Vagina (tissue), 2 donors: ENCODE measurements around the gene MRPL52. TPM values are rescaled to one million over a fixed set of nuclear protein-coding genes. Genes with fewer than 3 reads are reported as not detected.

Experiments
- DNase-seq, 2 donors: peaks; one replicate each; pipeline ENCODE4 v3.0.0-alpha.2; 2017; ENCODE audit errors: extremely low spot score in 2 of 2
- H3K27ac ChIP-seq: fragments of 200-600 bp; sonication (generic); one replicate; pipeline ENCODE4 v1.5.1; 2019
- H3K27me3 ChIP-seq: fragments of 200-600 bp; sonication (generic); one replicate; pipeline ENCODE4 v1.5.1; 2019
- H3K36me3 ChIP-seq, 2 donors: fragments of 200-600 bp; sonication (generic); one replicate each; pipeline ENCODE4 v1.5.1; 2017 to 2019
- H3K4me1 ChIP-seq: fragments of 200-600 bp; sonication (generic); one replicate; pipeline ENCODE4 v1.5.1; 2019
- H3K4me3 ChIP-seq, 2 donors: fragments of 200-600 bp; sonication (generic); 1 replicate in 1 of 2; 2 replicates in 1 of 2; pipeline ENCODE4 v1.5.1; 2016 to 2019
- H3K9me3 ChIP-seq: fragments of 200-600 bp; sonication (generic); one replicate; pipeline ENCODE4 v1.5.1; 2019
- CTCF ChIP-seq, 3 experiments: fragments of 450-650 bp in 2 of 3; fragments of 200-600 bp in 1 of 3; sonication (generic) in 1 of 3; IDR thresholded peaks; one replicate each; pipeline ENCODE4 v1.5.1; 2017 to 2019; ENCODE audit warnings: antibody characterized with exemption in 3 of 3, mild to moderate bottlenecking in 2 of 3, moderate library complexity in 2 of 3
- POLR2A ChIP-seq, 2 donors: fragments of 450-650 bp; IDR thresholded peaks; one replicate each; pipeline ENCODE4 v1.6.1; 2017; ENCODE audit warnings: antibody characterized with exemption in 2 of 2, mild to moderate bottlenecking in 2 of 2, moderate library complexity in 2 of 2
- POLR2AphosphoS5 ChIP-seq, 2 donors: sonication (generic); formaldehyde crosslinking; IDR thresholded peaks; one replicate each; pipeline ENCODE4 v1.9.0; 2017; ENCODE audit warnings: antibody characterized with exemption in 2 of 2, mild to moderate bottlenecking in 2 of 2, low read depth in 1 of 2; ENCODE audit not compliant: insufficient read depth in 1 of 2
- intact Hi-C: fragments of 100-400 bp; cut with DNase I; formaldehyde crosslinking; loops from one replicate; pipeline ENCODE4 v1.15.1; 2023
- total RNA-seq: library from RNA; depleted of rRNA; stranded (reverse); fragments of >200 nt; gene quantifications from one replicate; pipeline ENCODE4 v1.2.3, GENCODE V29; 2016

The MRPL52 gene
- total RNA-seq, 1 donor from 2014 or later: 68.0 TPM

- Histone ChIP-seq H3K27me3 (no peaks in the 10 kb centered on the region), H3K27ac (no peak overlapping the region), H3K36me3 (no peaks in the 10 kb centered on the region), H3K9me3 (no peaks in the 10 kb centered on the region), H3K4me3 (no peak overlapping the region), H3K4me1 (no peaks in the 10 kb centered on the region)
- TF ChIP-seq POLR2AphosphoS5 (IDR thresholded peaks at IDR 0.05; ENCODE audit: insufficient read depth in 1 of 2, low read depth in 1 of 2) (no peak), POLR2A (IDR thresholded peaks at IDR 0.05) (no peak), CTCF (IDR thresholded peaks at IDR 0.05) (no peak)
- DNase-seq: no peak
- intact Hi-C loops: no loop called here
These were observed 33.5 kb upstream of the MRPL52 start for GRCh38 chr14:22796087-22796707.

GRCh38 chr14:22797017-22797917 is 32.4 kb upstream of the MRPL52 start:
- no peak for DNase-seq
- Histone ChIP-seq H3K27me3 (no peaks in the 10 kb centered on the region), H3K4me1 (no peaks in the 10 kb centered on the region), H3K9me3 (no peaks in the 10 kb centered on the region), H3K27ac (no peak overlapping the region), H3K36me3 (no peaks in the 10 kb centered on the region), H3K4me3 (no peak overlapping the region)
- intact Hi-C loops: no loop called here
- TF ChIP-seq CTCF (IDR thresholded peaks at IDR 0.05) (no peak), POLR2A (IDR thresholded peaks at IDR 0.05) (no peak), POLR2AphosphoS5 (IDR thresholded peaks at IDR 0.05; ENCODE audit: insufficient read depth in 1 of 2, low read depth in 1 of 2) (no peak)

- H3K4me3 ChIP-seq: no peak overlapping the region
- no peak overlapping the region for H3K27ac ChIP-seq
- H3K27me3 ChIP-seq: no peaks in the 10 kb centered on the region
- intact Hi-C loops: no loop called here
- TF ChIP-seq POLR2AphosphoS5 (IDR thresholded peaks at IDR 0.05; ENCODE audit: insufficient read depth in 1 of 2, low read depth in 1 of 2) (no peak), CTCF (IDR thresholded peaks at IDR 0.05) (no peak), POLR2A (IDR thresholded peaks at IDR 0.05) (no peak)
- no peaks in the 10 kb centered on the region for H3K4me1 ChIP-seq
- DNase-seq: no peak
- no peaks in the 10 kb centered on the region for H3K36me3 ChIP-seq
- H3K9me3 ChIP-seq: no peaks in the 10 kb centered on the region
These were observed 31.2 kb upstream of the MRPL52 start for GRCh38 chr14:22798528-22798927.

- TF ChIP-seq POLR2A (IDR thresholded peaks at IDR 0.05): no peak
- TF ChIP-seq CTCF (IDR thresholded peaks at IDR 0.05): no peak
- TF ChIP-seq POLR2AphosphoS5 (IDR thresholded peaks at IDR 0.05; ENCODE audit: insufficient read depth in 1 of 2, low read depth in 1 of 2): no peak
- H3K36me3 ChIP-seq: no peaks in the 10 kb centered on the region
- H3K9me3 ChIP-seq: no peaks in the 10 kb centered on the region
- no peak overlapping the region for H3K27ac ChIP-seq
- no peak overlapping the region for H3K4me3 ChIP-seq
- intact Hi-C loops: no loop called here
- no peaks in the 10 kb centered on the region for H3K27me3 ChIP-seq
- H3K4me1 ChIP-seq: no peaks in the 10 kb centered on the region
- DNase-seq: no peak
These were observed 29.3 kb upstream of the MRPL52 start for GRCh38 chr14:22800346-22800745.

GRCh38 chr14:22801716-22802115 is 28.0 kb upstream of the MRPL52 start:
- H3K27me3 ChIP-seq: no peaks in the 10 kb centered on the region
- TF ChIP-seq POLR2AphosphoS5 (IDR thresholded peaks at IDR 0.05; ENCODE audit: insufficient read depth in 1 of 2, low read depth in 1 of 2): no peak
- TF ChIP-seq POLR2A (IDR thresholded peaks at IDR 0.05): no peak
- no peak for TF ChIP-seq CTCF (IDR thresholded peaks at IDR 0.05)
- no peaks in the 10 kb centered on the region for H3K4me1 ChIP-seq
- no peaks in the 10 kb centered on the region for H3K9me3 ChIP-seq
- H3K4me3 ChIP-seq: no peak overlapping the region
- H3K27ac ChIP-seq: no peak overlapping the region
- intact Hi-C loops: no loop called here
- no peaks in the 10 kb centered on the region for H3K36me3 ChIP-seq
- DNase-seq: no peak
